ENCODE data around the gene LMOD3. TPM values are rescaled to one million over a fixed set of nuclear protein-coding genes. Genes with fewer than 3 reads are reported as not detected.

The LMOD3 gene
- total and polyA plus RNA-seq, 2 of the 8 experiments (the other 6 are each of a cell fraction or from before 2014, with no cell fraction given): not detected

DNA sequence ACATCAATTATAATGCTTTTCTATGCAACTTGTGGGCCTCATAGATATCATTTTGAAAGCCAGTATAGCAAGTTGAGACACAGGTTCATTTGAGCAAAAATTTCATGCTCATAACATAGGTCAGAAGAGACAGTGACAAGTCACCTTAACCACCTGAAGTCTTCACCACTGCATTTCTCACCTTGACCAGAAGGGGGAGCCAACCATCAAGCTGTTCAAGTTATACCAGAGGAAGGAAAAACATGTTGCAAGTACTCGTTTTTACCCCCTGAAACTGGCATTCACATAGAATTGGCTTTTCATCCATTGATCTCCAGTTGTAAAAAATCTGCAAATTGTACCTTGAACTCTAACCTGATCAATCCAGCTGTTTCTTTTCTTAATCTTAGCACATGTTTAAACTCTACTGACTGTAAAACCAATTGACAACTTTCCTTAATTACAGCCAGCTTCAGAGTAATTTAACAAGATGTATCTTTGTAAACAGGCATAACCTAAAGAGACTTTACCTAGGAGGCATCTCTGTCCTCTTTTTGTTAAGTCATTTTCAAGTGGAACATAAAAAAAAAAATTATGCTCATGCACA lies 1.4 kb downstream of the LMOD3 start:
- no peaks in the 10 kb centered on the region for H4K20me1 ChIP-seq (replicated peaks in 1 of 2; ENCODE audit: control insufficient read depth in 1 of 2, insufficient read depth in 2 of 2, low read length in 2 of 2)
- H3K14ac ChIP-seq (ENCODE audit: insufficient read length): no peak overlapping the region
- H2BK120ac ChIP-seq (replicated peaks; ENCODE audit: low read depth, low read length): no peak overlapping the region
- H4K5ac ChIP-seq (ENCODE audit: insufficient read length, low read depth, low read length): no peak overlapping the region
- no peak overlapping the region for H2BK5ac ChIP-seq (ENCODE audit: low read depth, low read length)
- H3K9ac ChIP-seq (replicated peaks in 1 of 4; ENCODE audit: extremely low read depth in 1 of 4, low read depth in 3 of 4, low read length in 3 of 4): no peak overlapping the region
- no peaks in the 10 kb centered on the region for H3K23me2 ChIP-seq (ENCODE audit: low read depth, low read length)
- no peaks in the 10 kb centered on the region for H3K36me3 ChIP-seq (ENCODE audit: control insufficient read depth in 2 of 4, insufficient read depth in 4 of 4, low read length in 3 of 4)
- ChIA-PET POLR2A (ENCODE audit: partially characterized antibody) (interaction anchor here (0.8 to 1.4 kb wide), 2 partner anchors 23 to 41 kb away, joined by 3 to 5 read pairs; partner anchors contain the start of gene UBA3), CTCF (ENCODE audit: partially characterized antibody) (interaction anchor here (0.6 to 6.3 kb wide), 41 partner anchors 9 to 1121 kb away, joined by 3 to 59 read pairs (median 4); no protein-coding TSS in a partner anchor)
- H3K27ac ChIP-seq (ENCODE audit: low read depth, low read length): no peak overlapping the region
- H3K23ac ChIP-seq (ENCODE audit: insufficient read length): no peak overlapping the region
- H3K9me3 ChIP-seq (ENCODE audit: insufficient read depth in 2 of 2, low read depth in 1 of 2, low read length in 1 of 2): no peaks in the 10 kb centered on the region
- no peak overlapping the region for H4K91ac ChIP-seq (replicated peaks; ENCODE audit: insufficient read length, low read length)
- H4K8ac ChIP-seq (ENCODE audit: extremely low read depth, insufficient read depth, low read length): no peak overlapping the region
- peak; percentile 99 for FAIRE-seq
- H2BK15ac ChIP-seq (ENCODE audit: low read length): no peak overlapping the region
- no peaks in the 10 kb centered on the region for H3K79me2 ChIP-seq (ENCODE audit: control insufficient read depth in 1 of 2, insufficient read depth in 2 of 2, low read length in 2 of 2)
- H3K4ac ChIP-seq (replicated peaks; ENCODE audit: insufficient read length, low read depth, low read length): no peak overlapping the region
- H2AK5ac ChIP-seq (ENCODE audit: low read depth, low read length): no peak overlapping the region
- H2AFZ ChIP-seq (ENCODE audit: low read length): no peak overlapping the region
- H3K18ac ChIP-seq (ENCODE audit: extremely low read depth, low read length): no peak overlapping the region
- H3K4me1 ChIP-seq (replicated peaks in 1 of 4; ENCODE audit: control insufficient read depth in 3 of 4, insufficient read depth in 4 of 4, low read length in 3 of 4): no peaks in the 10 kb centered on the region
- no peak overlapping the region for H3K4me2 ChIP-seq (ENCODE audit: insufficient read depth in 1 of 2, low read depth in 2 of 2, low read length in 2 of 2)
- no peak overlapping the region for H2BK12ac ChIP-seq (ENCODE audit: low read depth, low read length)
- 20% methylated on average over 1 of the region's 1 CpG; no CpG with 5 or more reads in 1 of the 2 experiments for WGBS, 2 experiments (ENCODE audit: extremely low coverage in 1 of 2, insufficient coverage in 1 of 2, insufficient read length in 1 of 2, insufficient replicate concordance in 2 of 2, low coverage in 1 of 2, low lambda C conversion rate in 2 of 2, missing lambda C conversion rate in 1 of 2)
- H3K79me1 ChIP-seq (ENCODE audit: low read depth, low read length): no peaks in the 10 kb centered on the region
- no peak overlapping the region for H2BK20ac ChIP-seq (ENCODE audit: low read length)
- H3K56ac ChIP-seq (replicated peaks; ENCODE audit: insufficient read length, low read depth, low read length): no peak overlapping the region
- DNase-seq (ENCODE audit: low read depth in 1 of 2, low spot score in 2 of 2): peak; percentile 70 to 91
- H3K27me3 ChIP-seq (replicated peaks in 1 of 4; ENCODE audit: control insufficient read depth in 3 of 4, extremely low read depth in 1 of 4, insufficient read depth in 3 of 4, low read length in 3 of 4): no peaks in the 10 kb centered on the region
- no peak overlapping the region for H3K4me3 ChIP-seq (ENCODE audit: extremely low read depth in 1 of 4, insufficient read depth in 2 of 4, low read depth in 3 of 4, low read length in 4 of 4)
- no peak for TF ChIP-seq ZNF274 (IDR thresholded peaks at IDR 0.05; ENCODE audit: borderline replicate concordance, extremely low read depth, low read length)
- peak; percentile 62; the same call in 1 of the 2 replicates for TF ChIP-seq CEBPB (IDR thresholded peaks at IDR 0.05; ENCODE audit: low read depth, low read length)
- TF ChIP-seq SP1 (IDR thresholded peaks at IDR 0.05; ENCODE audit: low read depth, low read length): no peak
- TF ChIP-seq TEAD4 (IDR thresholded peaks at IDR 0.05; ENCODE audit: low read depth, low read length): 0 out of 2 replicates have a peak, but pooled peaks have one; percentile 4
- TF ChIP-seq CBX8 (IDR thresholded peaks at IDR 0.05; ENCODE audit: borderline replicate concordance, low read depth, low read length): no peak
- no peak for TF ChIP-seq SP4 (IDR thresholded peaks at IDR 0.05; ENCODE audit: low read length)
- TF ChIP-seq JUND (IDR thresholded peaks at IDR 0.05; ENCODE audit: low read length): no peak
- peak; percentile 91 to 92 for TF ChIP-seq RAD21 (IDR thresholded peaks at IDR 0.05 in 1 of 2, conservative IDR thresholded peaks at IDR 0.05 in 1 of 2; ENCODE audit: low read depth in 2 of 2, low read length in 2 of 2)
- TF ChIP-seq CBX5 (IDR thresholded peaks at IDR 0.05; ENCODE audit: low read depth, low read length): no peak
- TF ChIP-seq, protein P1, sequence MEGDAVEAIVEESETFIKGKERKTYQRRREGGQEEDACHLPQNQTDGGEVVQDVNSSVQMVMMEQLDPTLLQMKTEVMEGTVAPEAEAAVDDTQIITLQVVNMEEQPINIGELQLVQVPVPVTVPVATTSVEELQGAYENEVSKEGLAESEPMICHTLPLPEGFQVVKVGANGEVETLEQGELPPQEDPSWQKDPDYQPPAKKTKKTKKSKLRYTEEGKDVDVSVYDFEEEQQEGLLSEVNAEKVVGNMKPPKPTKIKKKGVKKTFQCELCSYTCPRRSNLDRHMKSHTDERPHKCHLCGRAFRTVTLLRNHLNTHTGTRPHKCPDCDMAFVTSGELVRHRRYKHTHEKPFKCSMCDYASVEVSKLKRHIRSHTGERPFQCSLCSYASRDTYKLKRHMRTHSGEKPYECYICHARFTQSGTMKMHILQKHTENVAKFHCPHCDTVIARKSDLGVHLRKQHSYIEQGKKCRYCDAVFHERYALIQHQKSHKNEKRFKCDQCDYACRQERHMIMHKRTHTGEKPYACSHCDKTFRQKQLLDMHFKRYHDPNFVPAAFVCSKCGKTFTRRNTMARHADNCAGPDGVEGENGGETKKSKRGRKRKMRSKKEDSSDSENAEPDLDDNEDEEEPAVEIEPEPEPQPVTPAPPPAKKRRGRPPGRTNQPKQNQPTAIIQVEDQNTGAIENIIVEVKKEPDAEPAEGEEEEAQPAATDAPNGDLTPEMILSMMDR (IDR thresholded peaks at IDR 0.05; ENCODE audit: control extremely low read depth in 1 of 3, insufficient read depth in 1 of 3, low read depth in 1 of 3, low read length in 3 of 3): peak in 2 of 3 experiments; percentile 81 to 95; a peak in 3 of 4 replicates
- no peak for TF ChIP-seq BACH1 (IDR thresholded peaks at IDR 0.05; ENCODE audit: low read length)

Data from H1 (cell line).